Prostate gland (tissue), 2 donors: Measurements from ENCODE around the gene NEDD4L.

Source experiments
- CTCF ChIP-seq, 4 experiments: fragments of 200-600 bp in 2 of 4; fragments of 450-650 bp in 2 of 4; sonication (generic) in 2 of 4; IDR thresholded peaks; 1 replicate in 3 of 4; 2 replicates in 1 of 4; pipeline ENCODE4 v1.5.1; 2016 to 2019; ENCODE audit warnings: antibody characterized with exemption in 4 of 4, mild to moderate bottlenecking in 2 of 4, moderate library complexity in 2 of 4
- POLR2A ChIP-seq: fragments of 450-650 bp; IDR thresholded peaks from one replicate; pipeline ENCODE4 v1.6.1; 2016; ENCODE audit warnings: antibody characterized with exemption, mild to moderate bottlenecking
- POLR2AphosphoS5 ChIP-seq: sonication (generic); formaldehyde crosslinking; IDR thresholded peaks from one replicate; pipeline ENCODE4 v1.6.1; 2017; ENCODE audit warnings: antibody characterized with exemption

DNA sequence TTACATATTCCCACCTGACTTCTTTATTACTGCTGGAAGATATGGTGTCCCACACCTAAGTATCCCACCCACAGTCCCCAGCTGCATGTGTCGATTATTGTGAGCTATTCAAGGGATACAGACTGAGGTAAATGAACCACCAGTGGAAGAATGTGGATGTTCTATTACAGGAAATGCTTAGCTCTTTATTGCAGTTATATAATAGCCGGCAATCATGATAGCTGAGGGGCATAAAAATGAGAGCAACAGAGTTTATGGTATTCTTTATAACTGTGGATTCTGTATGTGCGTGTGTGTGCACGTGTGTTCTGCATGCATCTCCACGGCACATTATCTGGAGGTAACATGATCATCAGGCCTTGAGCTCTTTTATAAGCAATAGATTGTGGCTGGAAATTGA is 198.9 kb downstream of the NEDD4L start:
- no peak for TF ChIP-seq CTCF (IDR thresholded peaks at IDR 0.05)
- no peak for TF ChIP-seq POLR2A
- TF ChIP-seq POLR2AphosphoS5: no peak
